GM18517 (cell line): ENCODE measurements around the gene ACCS.

Source experiments
- ATAC-seq: cut with Tn5 transposase; IDR thresholded peaks from one replicate; pipeline ENCODE4 v1.9.1; 2021; ENCODE audit warnings: mild to moderate bottlenecking, moderate library complexity; ENCODE audit not compliant: unreplicated experiment

ACCS gene

GRCh38 chr11:44088871-44089270, 22.8 kb downstream of the ACCS start:
- no peak for ATAC-seq

- ATAC-seq = no peak
Measured at GRCh38 chr11:44090539-44090938, 24.5 kb downstream of the ACCS start.

- peak; percentile 54 for ATAC-seq
Measured at GRCh38 chr11:44094260-44094868, 28.3 kb downstream of the ACCS start.

DNA sequence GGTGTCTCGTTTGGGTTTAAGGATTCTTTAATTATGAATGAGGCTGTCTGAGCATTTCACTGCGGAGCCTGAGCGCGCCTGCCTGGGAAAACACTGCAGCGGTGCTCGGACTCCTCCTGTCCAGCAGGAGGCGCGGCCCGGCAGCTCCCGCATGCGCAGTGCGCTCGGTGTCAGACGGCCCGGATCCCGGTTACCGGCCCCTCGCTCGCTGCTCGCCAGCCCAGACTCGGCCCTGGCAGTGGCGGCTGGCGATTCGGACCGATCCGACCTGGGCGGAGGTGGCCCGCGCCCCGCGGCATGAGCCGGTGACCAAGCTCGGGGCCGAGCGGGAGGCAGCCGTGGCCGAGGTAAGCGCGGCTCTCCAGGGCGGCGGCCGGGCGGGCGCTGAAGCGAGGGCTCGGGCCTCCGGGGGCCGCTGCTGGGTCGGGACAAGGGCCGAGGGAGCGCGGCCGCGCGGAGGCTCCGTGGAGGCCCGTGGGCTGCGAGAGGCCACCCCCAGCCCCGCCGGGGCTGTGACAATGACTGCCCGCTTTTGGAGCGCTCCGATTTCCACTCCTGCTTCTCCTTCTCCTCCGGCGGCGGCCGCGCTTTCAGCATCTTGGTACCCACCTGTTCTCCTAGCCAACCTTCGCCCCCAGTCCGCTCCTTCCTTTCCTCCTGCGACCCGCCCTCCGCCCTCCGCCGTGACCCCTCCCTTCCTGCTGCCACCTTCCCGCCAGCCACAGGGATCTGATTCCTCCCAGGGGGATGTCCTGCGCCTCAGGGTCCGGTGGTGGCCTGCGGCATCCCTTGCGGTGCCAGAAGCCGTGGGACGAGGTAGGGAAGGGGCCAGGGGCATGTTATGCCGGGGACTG, 29.7 kb downstream of the ACCS start, which contains the start of gene EXT2:
Gene EXT2 (plus strand): TSS at position 173 of the 854 bp plus-strand sequence. CDS start 12,035 bp downstream, outside the sequence.
- peak; percentile 83 for ATAC-seq

DNA sequence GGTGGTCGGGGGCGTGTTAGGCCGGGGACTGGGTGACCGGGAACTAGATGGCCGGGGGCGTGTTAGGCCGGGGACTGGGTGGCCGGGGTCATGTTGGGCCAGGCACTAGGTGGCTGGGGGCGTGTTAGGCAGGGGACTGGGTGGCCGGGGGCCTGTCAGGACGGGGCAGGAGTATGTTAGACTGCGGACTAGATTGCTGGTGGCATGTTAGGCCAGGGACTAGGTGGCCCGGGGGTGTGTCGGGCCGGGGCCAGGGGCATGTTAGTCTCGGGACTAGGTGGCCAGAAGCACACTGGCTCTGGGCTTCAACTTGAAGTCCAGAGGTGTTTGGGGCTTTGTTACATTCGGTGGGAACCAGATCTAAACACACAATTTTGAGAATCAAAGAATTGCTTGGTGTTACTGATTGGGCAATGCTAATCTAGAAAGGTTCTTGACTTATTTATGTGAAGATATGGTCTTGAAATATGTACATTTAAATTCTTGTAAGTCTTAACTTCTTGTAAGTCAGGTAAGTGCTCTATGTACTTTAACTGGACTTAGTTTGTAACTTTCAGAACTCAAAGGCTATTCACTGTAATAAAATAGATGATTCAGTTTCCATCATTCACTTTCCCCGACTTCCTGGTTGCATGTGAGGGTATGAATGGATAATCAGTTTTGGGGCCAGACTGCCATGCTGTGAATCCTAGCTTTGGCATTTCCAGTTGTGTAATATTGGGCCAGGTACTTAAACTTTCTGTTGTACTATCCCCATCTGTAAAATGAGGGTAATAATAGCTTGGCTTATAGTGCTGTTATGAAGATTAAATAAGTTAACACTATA, 30.5 kb downstream of the ACCS start:
- ATAC-seq = no peak

DNA sequence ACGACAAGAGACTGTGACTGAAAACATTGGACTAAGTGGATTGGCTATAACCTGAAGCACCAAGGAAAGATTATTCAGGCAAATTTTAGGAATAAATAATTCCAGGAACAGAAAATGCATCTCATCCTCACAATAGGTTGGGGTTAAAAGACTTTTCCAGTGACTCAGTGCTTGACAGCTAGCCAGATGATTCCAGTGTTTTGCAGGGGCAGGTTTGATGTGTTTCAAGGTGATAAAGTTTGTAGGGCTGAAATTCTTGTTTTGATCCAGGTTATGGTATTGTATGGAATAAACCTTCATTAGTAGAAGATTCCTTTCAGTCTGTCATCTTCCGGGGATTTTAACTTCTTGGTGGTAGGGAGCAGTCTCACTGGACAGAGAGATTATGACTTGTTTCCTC, 31.8 kb downstream of the ACCS start:
- no peak for ATAC-seq

- ATAC-seq = no peak
Measured at GRCh38 chr11:44101098-44101497, 35.0 kb downstream of the ACCS start.

- ATAC-seq = no peak
Measured at GRCh38 chr11:44104481-44105294, 38.6 kb downstream of the ACCS start.

DNA sequence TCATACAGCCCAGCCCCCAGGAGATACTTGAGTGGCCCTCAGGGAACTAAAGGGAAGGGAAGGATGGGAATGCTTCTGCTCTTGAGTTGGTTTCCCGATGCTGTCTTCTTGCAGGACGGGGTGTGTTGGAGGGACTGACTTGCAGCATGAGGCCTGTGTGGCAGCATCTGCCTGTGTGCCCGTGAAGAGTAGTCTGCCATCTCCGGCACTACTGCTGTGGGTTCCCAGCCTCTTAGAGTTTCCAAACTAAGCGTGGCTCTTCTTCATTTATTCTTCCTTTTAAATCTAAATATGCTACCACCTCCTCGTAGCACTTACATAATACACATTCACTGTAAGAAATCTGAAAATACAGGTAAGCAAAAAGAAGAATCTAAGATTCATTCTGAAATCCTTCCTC, 42.2 kb downstream of the ACCS start:
- ATAC-seq = no peak

DNA sequence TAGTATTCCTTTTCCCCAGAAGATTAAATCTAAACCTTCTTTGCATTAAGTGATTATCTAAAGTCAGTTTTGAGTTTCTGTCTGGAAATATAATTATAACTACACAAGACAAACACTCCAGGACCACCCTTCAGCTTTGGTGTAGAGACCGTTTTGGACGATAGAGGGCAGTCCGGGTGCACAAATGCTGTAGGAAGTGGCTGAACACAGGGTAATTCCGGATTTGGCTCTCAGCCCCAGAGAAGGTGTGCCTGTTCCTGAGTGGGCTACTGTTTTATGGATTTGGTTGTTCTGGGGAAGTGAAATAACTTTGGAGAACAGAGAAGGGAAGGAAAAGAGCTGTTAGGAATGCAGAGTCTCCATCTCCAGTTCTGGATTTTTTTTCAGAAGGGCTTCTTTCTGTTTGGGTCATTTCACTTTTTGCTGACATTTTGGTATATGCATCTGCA, 44.2 kb downstream of the ACCS start:
- peak; percentile 95 for ATAC-seq

- ATAC-seq = no peak
Measured at GRCh38 chr11:44112091-44112821, 46.2 kb downstream of the ACCS start.

DNA sequence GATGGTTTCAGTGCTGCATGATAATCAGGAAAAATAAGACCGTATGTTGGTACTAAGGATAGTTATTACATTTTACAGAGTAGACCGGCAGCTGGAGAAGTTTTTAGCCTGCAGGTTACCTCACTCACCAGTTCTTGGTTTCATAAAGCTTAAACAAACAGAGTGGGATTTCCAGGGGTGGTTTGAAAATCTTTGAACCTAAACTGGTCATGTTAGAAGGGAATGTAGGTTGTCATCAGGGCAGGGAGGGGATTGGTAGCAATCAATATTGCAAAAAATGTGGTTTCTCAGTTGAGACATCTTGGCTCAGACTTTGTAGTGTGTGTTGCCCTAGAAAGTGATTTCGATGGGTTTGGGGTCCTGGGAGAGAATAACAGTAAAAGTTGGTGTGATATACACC, 46.9 kb downstream of the ACCS start:
- no peak for ATAC-seq

DNA sequence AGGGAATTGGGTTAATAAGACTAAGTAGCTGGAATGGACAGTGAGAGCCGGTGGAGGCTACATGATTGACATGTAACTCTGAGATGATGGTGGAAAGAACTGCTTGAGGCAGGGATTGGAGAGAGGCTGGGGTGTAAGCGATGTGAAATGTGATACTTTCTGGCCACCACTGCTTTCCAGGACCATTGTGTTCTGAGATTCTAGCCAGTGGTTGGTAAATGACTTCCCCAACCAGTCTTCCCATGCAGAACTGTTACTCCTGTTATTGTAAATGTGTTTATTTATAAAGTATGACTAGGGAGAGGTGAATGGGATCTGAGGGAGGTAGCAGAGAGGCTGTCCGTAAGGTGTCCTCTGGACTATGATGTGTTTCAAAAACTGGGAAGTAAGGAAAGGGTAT, 47.5 kb downstream of the ACCS start:
- no peak for ATAC-seq

DNA sequence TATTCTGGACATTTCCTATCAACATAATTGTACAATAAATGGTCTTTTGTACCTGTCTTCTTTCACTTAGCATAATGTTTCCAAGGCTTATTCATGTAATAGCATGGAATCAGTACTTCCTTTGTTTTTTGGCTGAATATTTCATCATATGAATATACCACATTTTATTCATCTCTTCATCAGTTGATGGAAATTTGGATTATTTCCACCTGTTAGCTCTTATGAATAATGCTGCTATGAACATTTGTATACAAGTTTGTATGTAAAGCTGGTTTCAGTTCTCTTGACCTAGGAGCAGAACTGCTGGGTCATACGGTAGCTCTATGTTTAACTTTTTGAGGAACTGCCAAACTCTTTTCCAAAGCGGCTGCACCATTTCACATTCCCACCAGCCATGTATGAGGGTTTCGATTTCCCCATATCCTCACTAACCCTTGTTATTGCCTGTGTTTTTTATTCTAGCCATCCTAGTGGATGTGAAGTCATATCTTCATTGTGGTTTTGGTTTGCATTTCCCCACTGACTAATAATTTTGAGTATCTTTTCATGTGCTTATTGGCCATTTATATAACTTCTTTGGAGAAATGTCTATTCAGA, 50.3 kb downstream of the ACCS start:
- no peak for ATAC-seq

- ATAC-seq = no peak
Measured at GRCh38 chr11:44120169-44120568, 54.1 kb downstream of the ACCS start.

DNA sequence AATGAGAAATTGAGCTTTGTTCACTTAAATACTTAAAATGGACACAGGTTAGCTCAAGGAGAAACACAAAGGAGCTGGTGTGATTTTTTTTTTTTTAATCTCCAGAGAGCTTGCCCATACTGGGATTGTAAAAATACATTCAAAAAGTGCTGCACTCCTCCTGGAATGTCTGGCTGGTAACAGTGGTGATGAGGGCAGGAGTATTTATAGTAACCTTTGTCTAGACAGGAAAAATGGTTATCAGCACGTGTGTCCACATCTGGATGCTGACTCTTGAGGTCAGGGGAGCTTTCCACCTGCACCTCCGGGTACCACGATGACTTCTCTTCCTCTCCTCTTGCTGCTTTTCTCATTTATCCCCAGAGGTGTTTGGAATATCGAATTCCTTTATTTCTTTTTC, 59.5 kb downstream of the ACCS start:
- no peak for ATAC-seq

- ATAC-seq = no peak
Measured at GRCh38 chr11:44126304-44126703, 60.2 kb downstream of the ACCS start.

- no peak for ATAC-seq
Measured at GRCh38 chr11:44127130-44127529, 61.1 kb downstream of the ACCS start.

GRCh38 chr11:44128729-44129128, 62.7 kb downstream of the ACCS start:
- no peak for ATAC-seq

GRCh38 chr11:44130751-44131150, 64.7 kb downstream of the ACCS start:
- ATAC-seq = no peak
